GM18498 (cell line): ENCODE measurements around the gene C1R.
"Not testable (repeated sequence)": the region's sequence is repeated elsewhere in the genome, so short reads cannot be mapped to it uniquely, and the experiment has no call there.

Experiments
- ATAC-seq: cut with Tn5 transposase; IDR thresholded peaks from one replicate; pipeline ENCODE4 v1.9.1; 2021; ENCODE audit warnings: mild to moderate bottlenecking, moderate library complexity; ENCODE audit not compliant: unreplicated experiment

The C1R gene

GRCh38 chr12:7069386-7069785 is 22.9 kb downstream of the C1R start:
- no peak for ATAC-seq

DNA sequence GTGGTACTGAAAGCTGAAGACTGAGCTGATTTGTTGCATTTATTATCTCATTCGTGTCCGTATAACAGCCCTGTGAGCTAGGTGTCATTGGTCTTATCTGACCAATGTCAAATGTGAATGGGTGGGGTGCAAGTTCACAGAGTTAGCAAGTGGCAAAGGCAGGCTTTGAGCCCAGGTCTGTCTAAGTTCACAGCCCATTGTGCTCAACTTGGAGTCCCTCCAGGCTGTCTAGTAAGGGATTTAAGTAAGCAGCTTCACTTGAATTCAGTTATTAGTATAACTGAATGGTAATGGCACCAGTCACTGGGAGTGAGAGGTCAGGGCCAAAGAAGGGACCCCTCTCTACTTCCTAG is 23.3 kb downstream of the C1R start:
- ATAC-seq = no peak

DNA sequence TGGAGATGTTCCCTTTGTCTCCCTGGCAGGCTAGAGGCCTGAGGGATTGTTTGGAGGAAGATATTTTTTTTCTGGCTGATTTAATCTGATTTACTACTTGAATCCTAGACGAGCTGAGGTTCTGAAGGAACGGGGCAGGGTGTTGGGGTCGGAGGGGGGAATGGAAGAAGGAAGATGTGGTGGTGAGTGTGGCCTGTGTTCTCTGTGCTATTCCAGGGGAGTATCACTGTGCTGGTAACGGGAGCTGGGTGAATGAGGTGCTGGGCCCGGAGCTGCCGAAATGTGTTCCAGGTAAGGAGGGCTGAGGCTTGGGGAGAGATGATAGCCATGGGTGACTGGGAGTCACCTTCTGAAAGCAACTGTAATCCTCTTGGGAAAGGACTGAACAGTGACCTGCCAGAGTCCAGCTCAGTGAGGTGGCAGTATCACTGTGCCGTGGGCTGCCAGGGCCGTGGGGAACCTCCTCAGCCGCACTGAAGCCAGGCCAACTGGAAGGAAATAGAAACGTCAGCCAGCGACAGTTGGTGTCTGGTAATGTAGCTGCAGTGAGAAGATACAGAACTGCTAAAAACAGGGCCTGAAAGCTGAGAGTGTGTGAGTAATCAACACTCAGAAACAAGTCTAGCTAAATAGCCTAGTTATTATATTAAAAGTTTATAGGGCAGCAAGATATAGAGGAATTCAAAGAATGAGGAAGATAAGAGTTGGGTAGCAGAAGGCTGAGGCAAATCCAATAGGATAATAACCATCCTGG is 23.8 kb downstream of the C1R start:
- no peak for ATAC-seq

- ATAC-seq = no peak
Measured at GRCh38 chr12:7067096-7067495, 25.1 kb downstream of the C1R start.

DNA sequence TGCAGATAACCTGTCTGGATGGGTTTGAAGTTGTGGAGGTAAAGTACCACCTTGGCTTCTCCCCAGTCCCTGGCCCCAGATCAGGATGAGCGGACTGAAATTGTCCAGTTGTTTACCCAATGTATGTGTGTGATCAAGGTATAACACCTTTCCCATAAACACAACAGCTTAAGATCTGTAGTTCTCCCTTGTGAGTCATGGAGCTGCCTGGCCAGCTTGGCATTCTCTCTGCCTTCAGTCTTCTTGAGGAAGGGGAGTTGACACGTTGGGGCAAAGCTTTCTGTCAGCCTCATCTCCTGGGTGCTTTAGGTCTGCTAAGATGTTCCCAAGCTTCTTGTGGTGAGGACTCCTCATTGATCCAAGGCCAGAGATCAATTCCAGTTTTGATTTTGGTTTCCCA is 25.6 kb downstream of the C1R start:
- ATAC-seq = no peak

- ATAC-seq = no peak
Measured at GRCh38 chr12:7065073-7065623, 27.1 kb downstream of the C1R start.

DNA sequence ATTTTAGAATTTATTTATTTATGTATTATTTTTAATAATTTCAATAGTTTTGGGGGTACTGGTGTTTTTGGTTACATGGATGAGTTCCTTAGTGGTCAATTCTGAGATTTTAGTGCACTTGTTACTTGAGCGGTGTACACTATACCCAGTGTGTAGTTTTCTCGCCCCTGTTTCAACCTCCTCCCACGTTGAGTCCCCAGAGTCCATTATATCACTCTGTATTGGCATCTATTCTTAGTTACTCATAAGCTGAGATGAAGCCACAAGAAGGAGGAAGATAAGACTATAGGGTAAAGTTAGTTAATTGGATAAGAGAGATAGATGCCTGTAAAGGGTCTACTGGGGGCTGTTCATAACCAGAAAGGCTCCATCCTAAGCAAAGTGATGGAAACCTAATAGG is 27.7 kb downstream of the C1R start:
- ATAC-seq = no peak

GRCh38 chr12:7061596-7061995 is 30.6 kb downstream of the C1R start:
- ATAC-seq = no peak

GRCh38 chr12:7061138-7061537 is 31.1 kb downstream of the C1R start:
- no peak for ATAC-seq

- no peak for ATAC-seq
Measured at GRCh38 chr12:7060353-7060954, 31.8 kb downstream of the C1R start, which contains the start of gene C1S. Gene C1S (plus strand): TSS chr12:7060718. CDS start chr12:7061913, 1,195 bp downstream.

GRCh38 chr12:7059780-7060179 is 32.5 kb downstream of the C1R start:
- no peak for ATAC-seq

DNA sequence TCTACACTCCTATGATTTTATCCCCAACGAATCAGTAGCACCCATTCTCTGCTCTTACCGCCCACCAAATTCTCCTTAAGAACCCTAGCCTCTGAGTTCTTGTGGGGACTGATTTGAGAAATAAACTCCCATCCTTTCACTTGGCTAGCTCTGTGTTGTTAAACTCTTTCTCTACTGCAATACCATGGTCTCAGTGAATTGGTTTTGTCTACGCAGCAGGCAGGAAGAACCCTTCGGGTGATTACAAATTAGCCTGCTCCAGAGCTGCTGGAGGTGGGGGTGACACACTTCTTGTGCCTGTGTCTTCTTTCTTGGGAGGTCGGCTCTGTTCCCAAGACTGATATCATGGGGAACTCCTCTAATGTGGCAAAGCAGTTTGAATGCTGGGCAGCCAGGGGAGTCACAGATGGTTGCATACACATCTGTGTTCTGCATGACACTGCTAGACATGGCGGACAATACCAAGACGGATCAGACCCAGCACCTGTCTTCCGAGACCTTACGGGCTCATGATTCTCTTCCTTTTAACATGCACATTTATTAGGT is 33.3 kb downstream of the C1R start:
- no peak for ATAC-seq

DNA sequence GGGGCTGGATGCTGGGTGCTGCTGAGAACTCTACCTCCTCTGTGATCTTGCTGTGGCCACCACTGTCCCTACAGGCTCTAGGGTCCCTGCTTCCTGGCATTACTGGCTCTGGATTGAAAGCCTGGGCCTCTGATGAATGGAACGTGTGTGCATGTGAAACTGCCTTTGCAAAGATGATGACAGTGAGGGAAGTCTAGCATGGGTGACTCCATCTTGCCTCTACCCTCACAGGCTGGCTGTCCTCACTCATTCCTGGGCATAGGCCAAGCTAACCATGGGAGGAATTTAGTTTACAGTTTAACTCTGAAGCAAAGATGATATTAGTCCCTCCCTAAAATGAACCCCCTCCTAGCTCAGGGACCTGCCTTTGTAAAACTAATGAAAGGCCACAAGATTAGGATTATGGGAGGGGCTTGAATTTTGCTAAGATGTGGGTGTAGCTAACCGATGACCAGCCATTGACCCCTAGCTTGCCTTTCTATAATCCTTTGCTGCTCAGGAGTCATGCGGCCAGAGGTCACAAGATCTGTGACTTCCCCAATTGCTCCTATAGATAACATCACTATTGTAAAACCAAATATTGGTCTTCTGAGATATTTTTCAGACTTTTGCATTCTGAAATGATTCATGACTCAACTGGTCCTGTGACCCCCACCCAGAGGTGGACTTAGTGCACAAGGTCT is 33.9 kb downstream of the C1R start:
- ATAC-seq = no peak

DNA sequence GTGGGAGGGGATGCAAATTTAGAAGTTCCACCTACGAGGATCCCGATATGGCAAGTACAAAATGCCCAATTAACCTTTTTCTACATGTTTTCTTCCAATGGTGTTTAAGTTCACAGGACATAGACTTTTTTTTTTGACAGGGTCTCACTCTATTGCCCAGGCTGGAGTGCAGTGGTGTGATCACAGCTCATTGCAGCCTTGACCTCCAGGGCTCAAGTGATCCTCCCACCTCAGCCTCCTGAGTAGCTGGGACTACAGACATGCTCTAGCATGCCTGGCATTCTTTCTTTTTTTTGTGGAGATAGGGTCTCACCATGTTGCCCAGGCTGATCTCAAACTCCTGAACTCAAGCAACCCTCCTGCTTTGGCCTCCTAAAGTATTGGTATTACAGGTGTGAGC is 36.5 kb downstream of the C1R start:
- ATAC-seq = not testable (repeated sequence)

DNA sequence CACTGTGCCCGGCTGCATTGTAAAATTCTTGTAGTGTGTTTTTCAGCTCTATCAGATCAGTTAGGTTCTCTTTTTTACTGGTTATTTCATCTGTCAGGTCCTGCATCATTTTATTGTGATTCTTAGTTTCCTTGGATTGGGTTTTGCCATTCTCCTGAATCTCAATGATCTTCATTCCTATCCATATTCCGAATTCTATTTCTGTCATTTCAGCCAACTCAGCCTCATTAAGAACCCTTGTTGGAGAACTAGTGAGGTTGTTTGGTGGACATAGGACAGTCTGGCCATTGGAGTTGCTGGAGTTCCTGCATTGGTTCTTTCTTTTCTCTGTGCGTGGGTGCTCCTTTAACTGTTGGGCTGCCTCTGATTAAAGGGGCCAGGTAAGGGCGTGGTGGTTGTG is 37.3 kb downstream of the C1R start:
- no peak for ATAC-seq

DNA sequence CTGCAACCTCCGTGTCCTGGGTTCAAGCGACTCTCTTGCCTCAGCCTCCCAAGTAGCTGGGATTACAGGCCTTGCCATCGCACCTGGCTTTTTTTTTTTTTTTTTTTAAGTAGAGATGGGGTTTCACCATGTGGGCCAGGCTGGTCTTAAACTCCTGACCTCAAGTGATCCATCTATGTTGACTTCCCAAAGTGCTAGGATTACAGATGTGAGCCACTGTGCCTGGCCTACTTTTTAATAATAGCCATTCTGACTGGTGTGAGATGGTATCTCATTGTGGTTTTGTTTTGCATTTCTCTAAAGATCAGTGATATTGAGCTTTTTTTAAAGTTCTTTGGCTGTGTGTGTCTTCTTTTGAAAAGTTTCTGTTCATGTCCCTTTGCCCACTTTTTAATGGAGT is 42.3 kb downstream of the C1R start:
- not testable (repeated sequence) for ATAC-seq

DNA sequence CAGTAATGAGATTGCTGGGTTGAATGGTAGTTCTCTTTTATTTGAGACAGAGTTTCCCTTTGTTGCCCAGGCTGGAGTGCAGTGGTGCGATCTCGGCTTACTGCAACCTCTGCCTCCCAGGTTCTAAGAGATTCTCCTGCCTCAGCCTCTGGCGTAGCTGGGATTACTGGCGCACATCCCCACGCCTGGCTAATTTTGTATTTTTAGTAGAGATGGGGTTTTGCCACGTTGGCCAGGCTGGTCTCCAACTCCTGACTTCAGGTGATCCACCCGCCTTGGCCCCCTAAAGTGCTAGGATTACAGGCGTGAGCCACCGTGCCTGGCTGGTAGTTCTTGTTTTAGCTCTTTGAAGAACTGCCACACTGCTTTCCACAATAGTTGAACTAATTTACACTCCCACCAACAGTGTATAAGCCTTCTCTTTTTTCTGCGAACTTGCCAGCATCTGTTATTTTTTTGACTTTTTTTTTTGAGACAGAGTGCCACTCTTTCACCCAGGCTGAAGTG is 42.7 kb downstream of the C1R start:
- ATAC-seq = not testable (repeated sequence)

DNA sequence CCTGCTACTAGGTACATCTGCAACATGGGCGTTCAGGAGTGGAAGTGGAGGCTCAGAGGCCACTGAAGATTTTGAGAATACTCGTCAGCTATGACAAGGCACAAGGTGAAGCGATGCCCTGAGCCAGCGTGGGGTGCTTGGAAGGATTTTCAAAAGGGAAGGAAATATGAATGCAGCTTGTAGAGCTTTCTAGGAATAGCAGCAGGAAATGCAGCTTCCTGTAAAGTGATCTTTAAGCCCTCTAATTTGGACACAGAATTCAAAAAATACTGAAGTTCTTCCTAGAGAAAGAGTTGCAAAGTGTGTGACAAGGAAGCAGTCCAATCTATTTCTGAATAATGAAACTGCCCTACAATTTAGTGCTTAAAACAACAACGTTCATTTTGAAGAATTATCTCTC is 44.9 kb downstream of the C1R start:
- ATAC-seq = no peak

DNA sequence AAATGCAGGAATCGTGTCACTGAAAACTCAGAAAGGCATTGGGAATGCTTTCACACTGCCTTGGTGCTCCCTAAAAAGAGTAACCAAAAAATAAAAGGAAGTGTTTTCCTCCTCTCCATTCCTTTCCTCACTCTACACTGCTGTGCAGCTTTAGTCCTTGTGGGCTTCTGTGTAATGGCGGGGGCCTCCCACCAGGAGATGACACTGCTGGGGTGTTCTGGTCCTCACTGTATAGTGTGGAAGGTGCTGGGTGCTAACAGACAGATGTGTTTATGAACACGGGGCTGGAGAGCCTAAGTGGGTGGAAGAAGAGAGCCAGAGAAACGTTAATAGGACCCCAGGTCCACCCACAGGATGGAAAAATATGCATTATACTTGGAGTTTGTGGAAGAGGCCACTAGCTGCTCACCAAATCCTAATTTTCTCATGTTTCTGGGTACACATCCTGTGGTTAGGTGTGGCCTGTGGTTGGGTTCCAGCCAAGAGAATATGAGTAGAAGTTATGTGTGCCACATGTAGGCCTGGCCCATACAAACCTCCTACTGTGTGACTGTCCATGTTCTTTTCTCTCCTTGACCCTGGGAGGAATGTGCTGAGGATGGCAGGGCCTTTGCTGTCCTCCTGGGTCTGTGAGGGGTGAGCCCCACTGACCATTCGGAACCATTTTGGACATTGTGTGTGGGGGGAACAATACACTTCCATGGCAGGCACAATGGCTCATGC is 45.7 kb downstream of the C1R start:
- no peak for ATAC-seq

DNA sequence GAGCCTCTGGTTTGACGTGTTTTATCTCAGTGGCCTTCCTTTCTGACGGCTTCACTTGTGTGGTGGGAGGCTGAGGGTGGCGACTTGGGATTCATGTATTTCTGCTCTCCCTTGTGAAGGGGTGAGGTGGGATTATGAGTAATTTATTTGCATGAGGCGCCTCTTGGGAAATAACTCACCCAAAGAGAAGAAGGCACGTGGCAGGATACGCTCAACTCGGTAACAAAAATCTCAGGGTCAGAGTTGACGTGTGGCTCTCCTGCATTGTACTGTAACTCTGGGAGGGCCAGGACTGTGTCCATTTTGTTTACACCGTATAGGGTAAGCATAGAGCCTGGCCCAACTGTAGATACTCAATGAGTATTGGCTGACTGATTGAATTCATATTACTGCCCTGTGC is 46.3 kb downstream of the C1R start:
- no peak for ATAC-seq

DNA sequence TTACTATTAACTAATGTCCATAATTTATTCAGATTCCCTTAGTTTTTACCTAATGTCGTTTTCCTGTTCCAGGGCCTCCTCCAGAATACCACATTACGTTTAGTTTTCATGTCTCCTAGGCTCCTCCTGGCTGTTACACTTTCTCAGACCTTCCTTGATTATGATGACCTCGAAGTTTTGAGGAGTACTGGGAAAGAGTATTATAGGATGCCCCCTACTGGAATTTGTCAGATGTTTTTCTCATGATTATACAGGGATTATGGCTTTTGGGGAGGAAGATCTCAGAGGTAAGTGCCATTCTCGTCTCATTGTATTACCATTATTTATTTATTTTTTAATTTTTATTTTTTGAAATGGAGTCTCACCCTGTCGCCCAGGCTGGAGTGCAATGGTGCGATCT is 49.4 kb downstream of the C1R start:
- no peak for ATAC-seq
